Mucosa of rectum (tissue), 2 donors: ENCODE measurements around the gene RPTOR.

Experiments used
- H3K27ac ChIP-seq, 2 donors: one replicate each; pipeline ENCODE4 v1.7.0; 2013; ENCODE audit warnings: inconsistent platforms in 2 of 2, low read depth in 2 of 2, low read length in 2 of 2
- H3K27me3 ChIP-seq, 2 donors: one replicate each; pipeline ENCODE4 v1.7.0; 2013; ENCODE audit warnings: low read length in 2 of 2; ENCODE audit not compliant: control insufficient read depth in 2 of 2, insufficient read depth in 2 of 2
- H3K36me3 ChIP-seq, 2 donors: one replicate each; pipeline ENCODE4 v1.7.0; 2013; ENCODE audit warnings: low read length in 2 of 2; ENCODE audit not compliant: control insufficient read depth in 2 of 2, insufficient read depth in 2 of 2
- H3K4me1 ChIP-seq, 2 donors: one replicate each; pipeline ENCODE4 v1.7.0; 2013; ENCODE audit warnings: low read length in 2 of 2, mild to moderate bottlenecking in 1 of 2; ENCODE audit not compliant: control insufficient read depth in 2 of 2, insufficient read depth in 2 of 2
- H3K4me3 ChIP-seq, 2 donors: one replicate each; pipeline ENCODE4 v1.7.0; 2013; ENCODE audit warnings: low read length in 2 of 2
- H3K9ac ChIP-seq, 2 donors: one replicate each; pipeline ENCODE4 v1.7.0; 2013; ENCODE audit warnings: low read length in 2 of 2, low read depth in 1 of 2, mild to moderate bottlenecking in 1 of 2
- H3K9me3 ChIP-seq, 2 donors: one replicate each; pipeline ENCODE4 v1.7.0; 2013; ENCODE audit warnings: low read length in 2 of 2; ENCODE audit not compliant: control insufficient read depth in 2 of 2
- donor health status: healthy.
- donor health status: Normal muscosa, but diverticular disease.

The RPTOR gene

DNA sequence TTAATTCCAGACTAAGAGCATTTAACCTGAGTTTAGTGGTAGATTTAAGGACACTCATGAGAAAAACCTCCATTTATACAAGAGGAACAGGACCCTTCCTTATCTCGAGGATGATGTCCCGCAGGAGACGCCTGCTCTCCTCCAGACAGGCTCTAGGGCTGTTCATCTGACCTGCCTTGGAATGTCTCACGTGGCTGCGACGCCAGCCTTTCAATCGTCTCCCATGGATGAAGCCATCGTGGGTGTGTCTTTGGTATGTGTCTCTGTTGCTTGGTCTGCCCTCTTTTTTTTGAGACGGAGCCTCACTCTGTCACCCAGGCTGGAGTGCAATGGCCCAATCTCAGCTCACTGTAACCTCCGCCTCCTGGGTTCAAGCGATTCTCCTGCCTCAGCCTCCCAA lies 463.5 kb downstream of the RPTOR start:
- Histone ChIP-seq H3K4me1 (peaks cover 5 to 10% of the 10 kb centered on the region in 2 donors), H3K27ac (no peak overlapping the region), H3K27me3 (peaks cover 0 to 9% of the 10 kb centered on the region in 2 donors), H3K9me3 (peaks cover 0 to 3% of the 10 kb centered on the region in 2 donors), H3K9ac (no peak overlapping the region), H3K36me3 (no peaks in the 10 kb centered on the region), H3K4me3 (no peak overlapping the region)

GRCh38 chr17:81009136-81009535 lies 464.5 kb downstream of the RPTOR start:
- Histone ChIP-seq H3K36me3 (no peaks in the 10 kb centered on the region), H3K27ac (no peak overlapping the region), H3K9me3 (peaks cover 0 to 3% of the 10 kb centered on the region in 2 donors), H3K9ac (no peak overlapping the region), H3K27me3 (peaks cover 0 to 7% of the 10 kb centered on the region in 2 donors), H3K4me3 (no peak overlapping the region), H3K4me1 (peaks cover 5 to 6% of the 10 kb centered on the region in 2 donors)

DNA sequence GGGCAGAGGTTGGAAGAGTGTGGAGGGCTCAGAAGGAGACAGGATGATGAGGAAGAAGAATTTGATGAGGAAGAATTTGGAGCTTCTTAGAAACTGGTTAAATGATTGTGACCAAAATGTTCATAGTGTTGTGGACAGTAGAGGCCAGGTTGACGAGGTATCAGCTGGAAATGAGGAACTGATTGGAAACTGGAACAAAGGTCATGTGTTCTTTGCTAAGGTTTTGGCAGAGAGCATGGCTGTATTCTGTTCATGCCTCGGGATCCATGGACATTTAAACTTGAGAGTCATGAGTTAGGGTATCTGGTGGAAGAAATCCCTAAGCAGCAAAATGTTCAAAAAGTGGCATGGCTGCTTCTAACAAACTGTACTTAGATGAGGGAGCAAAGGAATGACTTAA lies 466.3 kb downstream of the RPTOR start:
- no peak overlapping the region for H3K4me3 ChIP-seq
- no peaks in the 10 kb centered on the region for H3K27me3 ChIP-seq
- no peaks in the 10 kb centered on the region for H3K4me1 ChIP-seq
- H3K9me3 ChIP-seq, result peaks cover 0 to 3% of the 10 kb centered on the region in 2 donors
- no peak overlapping the region for H3K27ac ChIP-seq
- no peak overlapping the region for H3K9ac ChIP-seq
- H3K36me3 ChIP-seq, result no peaks in the 10 kb centered on the region

GRCh38 chr17:81011951-81012350 lies 467.3 kb downstream of the RPTOR start:
- Histone ChIP-seq H3K9me3 (peaks cover 0 to 3% of the 10 kb centered on the region in 2 donors), H3K9ac (no peak overlapping the region), H3K27me3 (no peaks in the 10 kb centered on the region), H3K4me1 (no peaks in the 10 kb centered on the region), H3K36me3 (no peaks in the 10 kb centered on the region), H3K27ac (no peak overlapping the region), H3K4me3 (no peak overlapping the region)

- Histone ChIP-seq H3K4me1 (peaks cover 3 to 5% of the 10 kb centered on the region in 2 donors), H3K27me3 (no peaks in the 10 kb centered on the region)
Measured at GRCh38 chr17:81012574-81013447, 468.2 kb downstream of the RPTOR start.

DNA sequence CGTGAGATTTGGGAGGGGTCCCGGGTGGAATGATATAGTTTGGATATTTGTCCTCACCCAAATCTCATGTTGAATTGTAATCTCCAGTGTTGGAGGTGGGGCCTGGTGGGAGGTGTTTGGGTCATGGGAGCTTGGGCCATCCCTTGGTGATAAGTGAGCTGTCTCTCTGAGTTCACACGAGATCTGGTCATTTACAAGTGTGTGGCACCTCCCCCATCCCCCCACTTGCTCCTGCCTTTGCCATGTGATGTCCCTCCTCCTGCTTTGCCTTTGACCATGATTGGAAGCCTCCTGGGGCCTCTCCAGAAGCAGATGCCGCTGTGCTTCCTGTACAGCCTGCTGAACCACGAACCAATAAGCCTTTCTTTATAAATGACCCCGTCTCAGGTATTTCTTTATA lies 469.0 kb downstream of the RPTOR start:
- Histone ChIP-seq H3K4me3 (no peak overlapping the region), H3K27ac (no peak overlapping the region), H3K9ac (no peak overlapping the region), H3K4me1 (peaks cover 10 to 12% of the 10 kb centered on the region in 2 donors), H3K27me3 (no peaks in the 10 kb centered on the region), H3K9me3 (peaks cover 0 to 3% of the 10 kb centered on the region in 2 donors), H3K36me3 (no peaks in the 10 kb centered on the region)

More at GRCh38 chr17:81012574-81013447, 468.2 kb downstream of the RPTOR start:
- Histone ChIP-seq H3K36me3 (no peaks in the 10 kb centered on the region), H3K27ac (no peak overlapping the region), H3K4me3 (no peak overlapping the region), H3K9me3 (peaks cover 0 to 3% of the 10 kb centered on the region in 2 donors), H3K9ac (no peak overlapping the region)

DNA sequence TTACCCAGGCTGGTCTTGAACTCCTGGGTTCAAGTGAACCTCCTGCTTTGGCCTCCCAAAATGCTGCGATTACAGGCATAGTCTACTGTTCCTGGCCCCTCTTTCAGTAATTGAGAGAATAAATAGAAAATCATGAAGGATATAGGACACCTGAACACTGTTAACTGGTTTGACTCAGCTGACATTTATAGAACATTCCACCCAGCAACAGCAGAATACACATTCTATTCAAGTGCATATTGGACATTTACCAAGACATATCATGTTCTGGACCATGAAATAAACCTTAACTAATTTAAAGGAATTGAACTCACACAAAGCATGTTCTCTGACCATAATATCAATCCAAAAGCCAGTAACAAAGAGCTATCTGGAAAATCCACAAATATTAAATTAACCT lies 470.5 kb downstream of the RPTOR start:
- Histone ChIP-seq H3K9ac (no peak overlapping the region), H3K27me3 (no peaks in the 10 kb centered on the region), H3K4me1 (peaks cover 10 to 12% of the 10 kb centered on the region in 2 donors), H3K9me3 (peaks cover 0 to 3% of the 10 kb centered on the region in 2 donors), H3K36me3 (no peaks in the 10 kb centered on the region), H3K4me3 (no peak overlapping the region), H3K27ac (no peak overlapping the region)
